ENCODE measurements around the gene ABCF2.

The ABCF2 gene

GRCh38 chr7:151272877-151273276, 45.9 kb upstream of the ABCF2 start:
- H3K27me3 ChIP-seq (replicated peaks) = peaks cover 5% of the 10 kb centered on the region
- in situ Hi-C loops (cut with HindIII; ENCODE audit: low pct_ligation_motif_present, low sequenced_read_pairs) = no loop called here
- no peak overlapping the region for H3K27ac ChIP-seq

GRCh38 chr7:151272405-151272804, 45.4 kb upstream of the ABCF2 start:
- Histone ChIP-seq H3K27me3 (replicated peaks) (peaks cover 5% of the 10 kb centered on the region), H3K4me3 (ENCODE audit: low read depth, low read length) (no peak overlapping the region), H3K27ac (no peak overlapping the region), H3K36me3 (replicated peaks) (no peaks in the 10 kb centered on the region)
- in situ Hi-C loops (cut with HindIII; ENCODE audit: low pct_ligation_motif_present, low sequenced_read_pairs) = no loop called here
- TF ChIP-seq CTCF (IDR thresholded peaks at IDR 0.05; ENCODE audit: low read depth, low read length, missing control alignments) = no peak
- no peak for DNase-seq

More at GRCh38 chr7:151272877-151273276, 45.9 kb upstream of the ABCF2 start:
- no peak for DNase-seq
- no peaks in the 10 kb centered on the region for H3K36me3 ChIP-seq (replicated peaks)
- TF ChIP-seq CTCF (IDR thresholded peaks at IDR 0.05; ENCODE audit: low read depth, low read length, missing control alignments) = no peak
- H3K4me3 ChIP-seq (ENCODE audit: low read depth, low read length) = no peak overlapping the region

- H3K27me3 ChIP-seq (replicated peaks) = peaks cover 7% of the 10 kb centered on the region
- H3K27ac ChIP-seq = no peak overlapping the region
- H3K4me3 ChIP-seq (ENCODE audit: low read depth, low read length) = no peak overlapping the region
- in situ Hi-C loops (cut with HindIII; ENCODE audit: low pct_ligation_motif_present, low sequenced_read_pairs) = no loop called here
- no peak for DNase-seq
- no peak for TF ChIP-seq CTCF (IDR thresholded peaks at IDR 0.05; ENCODE audit: low read depth, low read length, missing control alignments)
- no peaks in the 10 kb centered on the region for H3K36me3 ChIP-seq (replicated peaks)
Observed at GRCh38 chr7:151271699-151272355, 44.8 kb upstream of the ABCF2 start.

- Histone ChIP-seq H3K27me3 (replicated peaks) (peaks cover 2% of the 10 kb centered on the region), H3K27ac (no peak overlapping the region), H3K36me3 (replicated peaks) (no peaks in the 10 kb centered on the region), H3K4me3 (ENCODE audit: low read depth, low read length) (no peak overlapping the region)
- no peak for DNase-seq
- TF ChIP-seq CTCF (IDR thresholded peaks at IDR 0.05; ENCODE audit: low read depth, low read length, missing control alignments) = no peak
- in situ Hi-C loops (cut with HindIII; ENCODE audit: low pct_ligation_motif_present, low sequenced_read_pairs) = no loop called here
Observed at GRCh38 chr7:151269511-151269910, 42.5 kb upstream of the ABCF2 start.

- no peaks in the 10 kb centered on the region for H3K36me3 ChIP-seq (replicated peaks)
- in situ Hi-C loops (cut with HindIII; ENCODE audit: low pct_ligation_motif_present, low sequenced_read_pairs) = no loop called here
- TF ChIP-seq CTCF (IDR thresholded peaks at IDR 0.05; ENCODE audit: low read depth, low read length, missing control alignments) = no peak
- peaks cover 7% of the 10 kb centered on the region for H3K27me3 ChIP-seq (replicated peaks)
- H3K27ac ChIP-seq = no peak overlapping the region
- no peak overlapping the region for H3K4me3 ChIP-seq (ENCODE audit: low read depth, low read length)
- no peak for DNase-seq
Observed at GRCh38 chr7:151265351-151265931, 38.4 kb upstream of the ABCF2 start.

- in situ Hi-C loops (cut with HindIII; ENCODE audit: low pct_ligation_motif_present, low sequenced_read_pairs) = no loop called here
- H3K36me3 ChIP-seq (replicated peaks) = no peaks in the 10 kb centered on the region
- H3K27ac ChIP-seq = no peak overlapping the region
- peaks cover 9% of the 10 kb centered on the region for H3K27me3 ChIP-seq (replicated peaks)
- no peak for TF ChIP-seq CTCF (IDR thresholded peaks at IDR 0.05; ENCODE audit: low read depth, low read length, missing control alignments)
- H3K4me3 ChIP-seq (ENCODE audit: low read depth, low read length) = no peak overlapping the region
- DNase-seq = no peak
Observed at GRCh38 chr7:151264615-151265014, 37.6 kb upstream of the ABCF2 start.

Measured in brain microvascular endothelial cell (primary cell).